Activated CD8-positive, alpha-beta memory T cell treated with anti-CD3 and anti-CD28 coated beads, Interleukin-2, amount 50 U/mL, for 48 hours (primary cell): ENCODE results near the gene TRIP12.
"Not testable (repeated sequence)": the region's sequence is repeated elsewhere in the genome, so short reads cannot be mapped to it uniquely, and the experiment has no call there.

ENCODE experiments used
- DNase-seq: peaks from one replicate; pipeline ENCODE4 v3.0.0-alpha.2; 2020

The TRIP12 gene

DNA sequence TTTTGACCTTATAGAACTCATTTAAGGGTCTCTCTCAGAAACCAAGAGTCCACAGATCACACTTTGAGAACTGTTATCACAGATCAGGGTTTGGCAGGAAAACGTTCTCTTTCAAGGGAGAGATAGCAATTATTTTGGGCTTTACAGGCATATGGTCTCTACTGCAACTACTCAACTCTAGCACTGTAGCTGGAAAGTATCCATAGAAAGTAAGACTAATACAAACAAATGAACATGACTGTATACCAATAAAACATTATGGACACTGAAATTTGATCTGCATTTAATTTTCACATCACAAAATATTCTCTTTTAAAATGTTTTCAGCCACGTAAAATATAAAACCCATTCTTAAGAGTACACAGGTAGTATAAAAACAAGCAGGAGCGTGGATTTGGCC is 100.5 kb downstream of the TRIP12 start:
- DNase-seq = no peak

DNA sequence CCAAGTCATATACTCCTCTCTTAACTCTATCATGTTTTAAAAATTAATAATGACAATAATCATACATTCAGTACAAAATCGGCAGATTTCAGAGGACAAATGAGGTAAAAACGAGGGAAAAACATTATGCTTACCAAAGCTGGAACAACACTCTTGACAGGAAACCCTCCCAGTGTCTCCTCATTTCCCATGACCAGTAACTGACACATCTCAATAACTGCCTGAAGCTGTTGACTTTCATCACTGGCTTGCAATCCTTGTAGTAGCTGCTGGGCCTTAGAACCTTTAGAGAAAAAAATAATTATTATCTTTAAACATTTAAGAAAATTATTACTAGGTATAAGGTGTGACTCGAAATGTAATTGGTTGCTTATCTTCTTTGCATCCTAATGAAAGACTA is 103.6 kb downstream of the TRIP12 start:
- DNase-seq = no peak

DNA sequence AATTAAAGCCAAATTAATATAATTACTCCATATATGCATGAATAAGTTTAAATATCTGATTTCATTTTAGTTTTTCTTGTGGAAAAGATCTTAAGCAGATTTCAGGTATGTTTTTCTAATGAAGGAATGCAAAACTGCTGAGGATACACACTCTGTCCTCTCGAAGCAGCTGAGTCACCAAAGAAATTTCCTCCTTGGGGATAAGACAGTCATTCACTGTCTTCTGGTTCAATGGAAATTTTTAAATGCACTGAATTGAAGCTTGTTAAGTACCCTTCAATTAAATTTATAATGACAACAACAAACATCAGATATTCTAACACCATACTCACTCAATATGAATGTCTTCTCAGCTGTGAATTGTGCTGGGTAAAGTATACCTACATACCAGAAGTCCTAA is 106.0 kb downstream of the TRIP12 start:
- DNase-seq = no peak

DNA sequence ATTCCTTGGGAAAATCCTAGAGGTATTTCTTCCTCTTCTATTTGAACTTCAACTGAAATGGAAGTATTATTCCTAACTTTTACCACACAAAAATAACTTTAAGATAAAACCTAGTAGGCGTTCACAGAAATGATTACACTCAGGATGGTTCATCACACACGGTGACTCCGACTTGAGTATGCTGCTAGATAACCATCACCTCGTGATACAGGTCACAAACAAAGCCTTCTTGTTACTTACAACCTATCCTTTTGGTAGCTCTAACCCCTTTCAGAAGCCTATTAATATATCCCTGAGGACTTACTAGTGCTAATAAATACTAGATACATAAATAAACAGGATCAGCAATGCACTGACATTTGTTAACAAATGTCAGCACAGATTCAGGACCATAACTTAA is 106.5 kb downstream of the TRIP12 start:
- no peak for DNase-seq

DNA sequence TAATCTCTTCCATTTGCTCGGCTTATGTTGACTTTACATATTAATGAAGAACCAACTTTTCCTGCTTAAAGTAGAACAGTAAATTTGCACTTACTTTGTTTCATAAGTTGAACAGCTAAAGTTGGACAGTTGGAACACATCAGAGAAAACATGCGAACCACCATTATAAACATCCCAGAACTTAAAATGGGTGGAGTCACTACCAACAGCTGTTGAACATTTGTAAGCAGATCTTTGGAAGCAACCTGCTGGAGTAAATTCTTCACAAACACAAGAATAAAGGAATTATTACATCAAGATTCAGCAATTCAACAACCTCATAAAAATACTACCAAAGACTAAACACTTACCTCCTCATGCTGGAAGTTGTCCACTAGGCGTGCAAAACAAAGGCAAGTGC is 111.0 kb downstream of the TRIP12 start:
- DNase-seq = no peak

DNA sequence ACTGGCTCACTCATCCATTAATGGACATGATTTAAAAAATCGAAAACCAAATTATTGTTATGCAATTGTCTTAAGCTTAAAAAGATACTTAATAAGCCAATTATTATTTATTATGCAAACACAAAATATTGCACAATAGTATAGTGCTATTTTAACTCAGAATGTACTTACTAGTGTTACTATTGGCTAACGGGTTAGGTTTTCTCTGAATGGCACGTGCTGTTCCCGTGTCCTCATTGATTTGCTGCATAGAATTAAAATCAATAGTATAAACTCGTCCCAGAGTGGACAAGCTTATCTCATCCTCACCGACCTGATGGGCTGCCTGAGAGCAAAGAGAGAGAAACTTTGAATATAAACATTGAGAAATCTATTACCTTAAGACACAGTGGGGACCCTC is 116.2 kb downstream of the TRIP12 start:
- no peak for DNase-seq

DNA sequence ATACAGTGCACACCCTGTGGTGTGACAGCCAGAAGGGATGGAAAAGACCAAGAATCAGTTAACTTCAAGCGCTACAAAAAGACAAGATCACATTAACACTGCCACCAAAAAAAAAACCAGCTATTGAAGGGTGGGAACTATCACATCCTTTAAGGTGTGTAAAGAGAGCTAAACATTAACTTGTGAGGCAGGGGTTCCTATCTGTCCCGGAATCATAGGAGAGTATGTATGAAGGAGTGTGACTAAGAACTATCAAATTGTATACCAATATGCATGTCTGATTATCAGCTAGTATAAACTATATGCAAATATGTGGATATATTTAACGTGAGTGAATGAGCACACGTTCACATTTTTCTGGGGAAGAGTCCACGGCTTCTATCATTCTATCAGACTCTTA is 119.0 kb downstream of the TRIP12 start:
- no peak for DNase-seq

DNA sequence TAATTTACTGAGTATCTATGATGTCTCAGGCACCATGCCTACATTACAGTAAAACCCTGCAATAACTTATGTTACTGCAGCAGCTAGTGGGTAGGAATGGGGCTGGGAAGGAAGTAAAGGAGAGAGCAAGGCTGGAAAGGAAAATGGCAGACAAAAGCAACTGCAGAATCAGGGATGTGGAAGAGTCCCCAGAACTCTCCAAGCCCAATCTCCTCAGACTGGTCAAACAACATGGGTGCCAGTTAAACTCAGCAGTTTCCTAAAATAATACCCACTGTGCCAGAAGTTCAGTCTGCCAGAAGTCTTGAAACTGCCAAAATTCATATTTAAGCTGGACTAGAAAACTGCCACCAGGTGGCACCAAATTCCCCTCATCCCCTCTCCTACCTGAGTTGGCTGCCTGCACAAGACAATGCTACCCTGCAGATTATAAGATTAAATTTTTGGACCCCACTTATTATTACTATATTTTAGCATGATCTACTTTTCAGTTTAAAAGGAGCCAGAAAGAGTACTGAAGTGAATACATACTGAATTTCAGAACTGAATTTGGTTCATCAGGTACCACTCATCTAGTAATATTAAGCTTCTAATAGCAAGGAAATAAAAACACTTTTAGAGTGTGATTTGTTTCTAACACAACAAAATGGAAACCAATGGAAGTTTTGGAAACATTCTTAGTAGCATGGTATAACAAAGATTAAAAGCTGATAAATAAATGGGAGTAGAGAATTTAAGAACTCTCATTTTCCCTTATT is 120.6 kb downstream of the TRIP12 start:
- DNase-seq = peak; percentile 75

DNA sequence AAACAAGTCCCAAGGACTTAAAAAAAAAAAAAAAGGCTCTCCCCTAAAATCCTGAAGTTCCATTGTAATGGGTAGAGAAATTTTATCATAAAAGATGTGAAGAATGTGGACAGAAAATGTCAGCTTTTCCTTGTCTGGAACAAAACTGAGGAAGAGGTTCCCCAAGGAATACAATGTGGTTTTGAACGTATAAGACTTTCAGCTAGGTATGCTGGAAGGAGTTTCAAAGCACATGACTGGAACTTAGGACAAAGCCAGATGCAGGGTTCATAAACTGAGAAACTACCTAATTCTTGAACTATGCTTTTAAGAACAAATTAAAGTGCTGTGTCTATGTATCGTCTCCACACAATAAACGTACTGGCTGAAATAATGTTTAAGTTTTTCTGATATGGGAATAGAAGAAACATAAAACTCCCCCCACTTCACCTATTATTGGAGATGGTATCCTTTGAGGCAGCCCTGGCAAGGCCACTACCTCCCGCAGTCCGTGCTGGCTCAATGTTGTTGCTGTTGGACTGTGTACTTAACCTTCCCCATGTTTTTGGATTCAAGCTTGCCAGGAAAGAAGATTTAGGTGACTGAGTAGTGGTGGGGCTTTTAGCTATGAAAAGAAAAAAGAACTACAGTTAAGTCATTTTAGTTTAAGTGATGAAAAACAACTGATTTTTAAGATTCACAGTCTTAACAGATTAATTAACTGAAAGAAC is 123.2 kb downstream of the TRIP12 start:
- DNase-seq = no peak

DNA sequence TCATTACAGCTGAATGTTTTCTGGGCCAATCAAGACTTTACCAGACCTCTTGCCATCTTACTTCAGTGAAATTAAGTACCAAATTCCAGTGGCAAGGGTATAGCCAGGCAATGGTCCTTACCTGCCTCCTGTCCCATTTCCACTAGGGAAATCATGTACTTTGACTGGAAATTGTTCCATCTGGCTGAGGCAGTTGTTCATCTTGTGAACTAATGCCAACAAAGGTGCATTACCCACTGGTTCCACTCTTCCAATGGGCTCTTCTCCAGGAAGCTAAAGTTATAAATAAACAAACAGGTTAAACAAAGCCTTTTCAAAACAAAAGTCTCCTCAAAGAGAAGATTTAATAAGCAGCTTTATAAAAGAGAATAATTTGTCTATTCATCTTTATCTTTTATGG is 126.8 kb downstream of the TRIP12 start:
- no peak for DNase-seq

DNA sequence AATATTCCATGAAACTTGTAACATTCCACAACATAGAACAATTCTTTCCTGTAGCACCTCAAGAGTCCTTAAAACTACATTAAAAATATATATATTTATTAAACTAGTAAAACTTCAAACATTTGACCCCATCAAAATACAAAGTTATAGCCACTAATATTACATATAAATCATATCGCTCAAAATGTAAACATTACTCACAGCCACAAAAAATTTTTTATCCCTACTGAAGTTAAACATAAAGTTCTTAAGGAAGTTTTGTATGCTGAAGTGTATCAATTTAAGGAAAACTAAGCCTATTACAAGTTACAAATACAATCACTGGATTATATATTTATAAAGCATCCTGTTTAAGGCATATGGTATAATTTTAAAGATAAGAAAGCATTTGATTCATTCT is 127.2 kb downstream of the TRIP12 start:
- DNase-seq = no peak

DNA sequence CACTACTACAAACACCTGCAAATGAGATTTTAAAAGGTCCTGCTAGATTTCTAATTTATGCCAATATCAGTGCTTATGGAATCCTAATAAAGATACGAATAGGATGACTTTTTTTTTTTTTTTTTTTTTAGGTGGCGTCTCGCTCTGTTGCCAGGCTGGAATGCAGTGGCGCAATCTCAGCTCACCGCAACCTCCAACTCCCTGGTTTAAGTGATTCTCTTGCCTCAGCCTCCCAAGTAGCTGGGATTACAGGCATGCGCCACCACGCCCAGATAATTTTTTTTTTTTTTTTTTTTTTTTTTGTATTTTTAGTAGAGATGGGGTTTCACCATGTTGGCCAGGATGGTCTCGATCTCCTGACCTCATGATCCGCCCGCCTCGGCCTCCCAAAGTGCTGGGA is 135.5 kb downstream of the TRIP12 start:
- not testable (repeated sequence) for DNase-seq

DNA sequence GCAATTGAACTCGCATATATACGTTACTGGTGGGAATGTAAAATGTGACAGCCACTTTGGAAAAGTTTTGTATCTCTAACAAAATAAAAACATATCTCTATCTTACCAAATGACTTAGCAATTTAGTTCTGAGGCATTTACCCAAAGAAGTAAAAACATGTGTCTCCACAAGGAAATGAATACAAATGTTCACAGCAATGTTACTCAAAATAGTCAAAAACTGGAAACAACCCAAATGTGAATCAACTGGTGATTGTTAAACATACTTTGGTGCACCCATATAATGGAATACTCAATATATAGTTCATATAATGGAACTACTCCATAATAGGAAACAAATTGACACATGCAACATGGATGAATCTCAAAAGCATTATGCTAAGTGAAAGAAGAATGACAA is 137.0 kb downstream of the TRIP12 start:
- no peak for DNase-seq

DNA sequence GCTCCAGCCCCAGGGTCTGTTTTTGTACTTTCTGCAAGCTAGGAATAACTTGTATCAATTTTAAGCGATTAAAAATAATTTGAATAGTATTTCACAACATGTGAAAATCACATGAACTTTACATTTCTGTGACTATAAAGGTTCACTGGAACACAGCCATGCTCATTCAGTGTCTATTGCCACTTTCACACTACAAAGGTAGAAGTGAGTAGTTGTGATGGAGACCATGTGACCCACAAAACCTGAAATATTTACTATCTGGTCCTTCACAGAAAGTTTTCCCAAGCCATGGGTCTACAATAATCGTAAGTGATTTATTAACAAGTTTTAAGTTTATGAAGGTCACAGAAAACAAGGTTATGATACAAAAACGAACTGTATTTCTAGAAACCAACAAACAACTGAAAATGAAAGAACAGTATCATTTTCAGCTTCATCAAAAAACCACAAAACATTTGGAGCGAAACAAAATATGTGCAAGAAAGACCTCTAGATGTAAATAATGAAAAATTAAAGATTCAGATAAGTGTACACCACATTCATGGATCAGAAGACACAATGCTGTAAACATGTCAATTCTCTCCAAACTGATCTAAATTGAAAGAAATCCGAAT is 138.6 kb downstream of the TRIP12 start:
- no peak for DNase-seq

DNA sequence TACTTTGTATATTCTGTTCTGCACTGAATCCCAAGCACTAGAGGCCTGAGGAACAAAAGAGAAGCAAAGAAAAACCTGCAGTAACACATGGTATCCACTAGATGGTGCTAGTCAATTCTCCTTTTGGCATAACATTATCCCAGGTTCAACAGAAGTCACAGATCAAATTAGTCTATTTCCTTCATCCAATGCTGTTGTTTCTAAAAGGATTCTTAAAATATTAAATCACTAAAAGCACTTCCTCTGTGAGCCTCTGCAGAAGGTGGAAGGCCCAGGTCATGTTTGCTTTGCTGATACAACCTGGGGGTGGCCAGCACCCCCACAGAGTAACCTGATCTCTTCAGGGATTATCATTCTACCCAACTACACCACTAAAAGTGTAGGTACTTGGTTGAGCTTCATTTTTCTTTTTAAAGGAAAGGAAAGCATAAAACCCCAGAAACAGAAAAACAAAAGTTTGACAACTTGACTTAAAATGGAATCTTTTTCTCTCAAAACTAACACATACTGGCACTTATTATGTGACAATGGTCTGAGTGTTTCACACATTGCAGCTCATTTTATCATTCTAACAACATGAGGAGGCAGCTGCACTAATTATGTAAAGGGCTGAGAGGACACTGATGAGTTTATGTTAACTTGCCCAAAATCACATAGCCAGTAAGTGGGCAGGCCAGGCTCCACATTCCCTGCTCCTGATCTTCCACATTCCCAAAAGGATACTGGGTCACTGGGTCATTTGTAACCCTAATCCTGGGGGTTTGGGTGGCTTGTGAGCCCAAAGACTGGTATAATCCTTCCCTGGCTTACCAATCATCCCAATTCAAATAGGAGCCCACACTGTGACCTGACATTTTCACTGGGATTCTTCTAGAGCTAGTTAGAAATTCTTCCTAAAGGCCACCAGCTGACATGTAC is 140.7 kb downstream of the TRIP12 start:
- no peak for DNase-seq

DNA sequence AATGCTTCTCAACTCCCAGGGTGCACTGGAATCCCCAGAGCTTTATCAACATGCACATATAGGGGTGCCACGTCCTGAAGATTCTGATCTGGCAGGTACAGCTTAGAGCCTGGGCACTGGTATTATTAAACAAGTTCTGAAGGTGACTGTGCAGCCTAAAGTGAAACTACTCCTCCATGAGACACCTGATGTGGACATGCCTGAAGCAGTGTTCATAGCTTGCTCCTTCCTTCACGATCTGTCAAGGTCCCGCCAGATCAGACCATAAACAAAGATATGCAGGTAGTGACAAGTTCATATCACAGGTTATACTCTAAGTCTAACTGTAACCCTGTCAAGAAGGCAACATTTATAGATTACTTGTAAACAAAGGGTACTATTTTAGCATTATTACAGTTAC is 142.2 kb downstream of the TRIP12 start:
- no peak for DNase-seq

DNA sequence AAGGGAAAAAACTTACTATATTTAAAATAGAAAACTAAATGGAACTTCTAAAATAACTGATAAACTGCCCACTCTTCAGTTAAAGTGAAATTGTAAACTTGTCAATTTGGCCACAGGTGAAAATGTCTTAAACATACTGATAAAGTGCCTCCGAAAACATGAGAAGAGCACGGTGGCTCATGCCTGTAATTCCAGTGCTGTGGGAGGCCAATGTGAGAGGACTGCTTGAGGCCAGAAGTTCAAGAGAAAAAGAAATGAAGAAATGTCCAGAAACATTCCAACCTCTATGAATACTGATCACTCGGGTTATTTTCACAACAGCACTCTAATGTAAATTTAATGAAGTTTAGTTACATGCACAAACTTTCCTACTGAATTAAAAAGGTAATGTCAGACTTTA is 144.1 kb downstream of the TRIP12 start:
- DNase-seq = no peak

DNA sequence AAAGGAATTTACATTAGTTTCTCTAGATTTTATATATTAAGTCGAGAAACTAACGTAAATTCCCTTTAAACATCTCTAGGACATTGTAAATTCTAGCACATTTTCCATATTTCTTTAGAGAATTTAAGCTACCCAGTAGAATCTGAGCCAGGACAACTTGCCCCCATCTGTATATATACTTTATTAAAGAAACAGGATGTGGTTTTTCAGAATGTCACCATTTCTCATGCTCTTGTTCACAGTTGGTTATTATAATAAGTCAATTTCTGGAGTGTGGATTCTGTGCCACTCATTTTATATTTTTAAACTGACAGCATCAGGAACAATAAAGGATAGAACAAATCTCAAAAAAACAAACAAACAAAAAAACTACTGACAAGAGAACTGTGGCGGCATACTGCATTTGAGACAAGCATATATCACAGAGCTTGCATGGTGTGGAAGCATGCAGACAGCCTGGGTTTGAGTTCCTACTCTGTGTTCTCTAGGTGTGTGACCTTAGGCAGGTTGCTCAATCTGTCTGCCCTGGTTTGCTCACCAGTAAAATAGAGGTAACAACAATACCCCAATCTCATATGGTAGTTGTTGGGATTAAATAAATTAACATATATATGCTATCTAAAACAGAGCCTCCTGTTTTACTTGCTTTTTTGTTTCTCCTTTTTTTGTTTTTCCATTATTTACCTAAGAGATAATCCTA is 146.0 kb downstream of the TRIP12 start:
- DNase-seq = no peak

DNA sequence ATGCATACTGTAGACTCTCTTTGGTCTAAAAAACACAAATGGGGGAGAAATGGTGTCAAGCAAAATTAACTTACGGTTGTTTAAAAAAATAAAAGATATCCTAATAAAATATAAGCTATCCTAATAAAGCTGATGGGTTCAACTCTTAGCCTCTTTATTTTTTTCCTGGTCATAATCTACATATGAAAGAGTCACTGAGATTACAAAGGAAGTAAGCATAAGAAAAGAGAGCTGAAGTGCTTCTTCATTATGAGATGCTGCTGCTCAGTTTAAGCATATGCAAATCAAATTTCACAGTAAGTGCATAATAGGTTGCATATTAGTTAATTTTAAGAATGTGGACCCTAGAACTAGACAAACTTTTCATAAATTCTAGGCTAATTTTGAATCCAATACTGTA is 147.6 kb downstream of the TRIP12 start:
- no peak for DNase-seq

DNA sequence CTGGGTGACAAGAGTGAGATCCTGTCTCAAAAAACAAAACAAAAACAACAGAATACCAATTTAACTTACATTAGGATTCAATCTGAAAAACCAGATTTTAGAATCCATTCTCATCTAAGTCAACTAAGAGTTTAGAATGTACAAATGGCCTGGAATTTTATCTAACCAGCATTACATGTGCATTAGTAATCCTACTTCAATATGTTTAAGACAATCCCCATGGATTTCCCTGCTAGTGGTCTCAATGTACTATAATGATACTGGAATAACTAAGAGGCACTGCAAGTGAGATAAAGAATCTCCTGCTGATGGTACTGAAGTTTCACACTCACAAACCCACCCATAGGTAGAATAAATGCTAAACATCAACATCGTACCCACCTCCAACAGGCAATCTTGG is 153.6 kb downstream of the TRIP12 start:
- DNase-seq = no peak

DNA sequence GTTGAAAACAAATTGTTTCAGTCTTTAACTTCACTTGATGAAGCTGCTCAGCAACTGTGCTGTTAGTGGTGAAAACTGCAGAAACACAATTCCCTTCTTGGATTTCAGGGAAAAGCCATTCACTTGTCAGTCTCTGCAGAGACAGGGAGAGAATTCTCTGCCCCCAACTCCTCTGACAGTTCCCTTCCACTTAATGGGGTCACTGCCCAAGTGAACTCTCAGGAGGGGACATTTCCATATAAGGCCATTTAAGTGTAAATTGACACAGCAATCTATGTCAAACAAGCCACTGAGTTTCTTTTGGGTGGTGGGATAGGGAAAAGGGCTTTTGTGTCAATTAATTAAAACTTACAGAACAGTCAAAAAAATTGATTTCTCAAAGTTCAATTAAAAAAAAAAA is 156.1 kb downstream of the TRIP12 start:
- no peak for DNase-seq

DNA sequence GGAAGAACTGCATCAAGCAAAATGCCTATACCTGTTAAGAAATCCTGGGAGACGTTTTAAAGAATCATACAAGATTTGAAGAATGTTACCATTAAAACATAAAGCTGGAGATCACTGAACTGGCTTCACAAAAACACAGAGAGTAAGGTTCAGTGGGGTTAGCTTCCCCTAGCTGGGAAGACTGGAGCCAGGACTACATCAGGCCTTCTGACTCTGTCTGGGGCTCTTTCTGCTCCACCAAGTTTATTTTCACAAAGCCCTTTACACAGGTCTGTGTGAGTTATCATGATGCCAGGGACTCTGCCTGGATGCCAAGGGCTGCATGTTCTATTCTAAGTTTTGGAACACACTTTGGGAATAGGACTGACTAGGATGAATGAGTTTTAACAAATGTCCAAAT is 160.1 kb downstream of the TRIP12 start:
- DNase-seq = no peak

DNA sequence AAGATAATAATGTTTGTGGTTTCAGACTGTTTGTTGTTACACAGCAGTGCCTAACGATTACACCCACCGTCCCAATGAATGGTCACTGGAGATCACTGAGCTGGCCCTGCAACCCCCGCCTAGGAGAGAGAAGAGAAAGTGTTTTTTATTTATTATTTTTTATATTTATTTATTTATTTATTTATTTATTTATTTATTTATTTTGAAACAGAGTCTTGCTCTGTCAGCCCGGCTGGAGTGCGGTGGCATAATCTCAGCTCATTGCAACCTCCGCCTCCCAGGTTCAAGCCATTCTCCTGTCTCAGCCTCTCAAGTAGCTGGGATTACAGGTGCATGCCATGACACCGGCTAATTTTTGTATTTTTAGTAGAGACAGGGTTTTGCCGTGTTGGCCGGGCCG is 164.3 kb downstream of the TRIP12 start:
- DNase-seq = not testable (repeated sequence)
